ENCODE data around the gene KRTAP19-8.

The KRTAP19-8 gene

GRCh38 chr21:31064803-31065202 is 26.5 kb upstream of the KRTAP19-8 start:
- TF ChIP-seq CTCF (conservative IDR thresholded peaks at IDR 0.05; ENCODE audit: low read length), result no peak
- no peak overlapping the region for H3K4me3 ChIP-seq (ENCODE audit: low read length)
- DNase-seq (ENCODE audit: low read depth), result no peak

GRCh38 chr21:31052489-31053142 is 14.3 kb upstream of the KRTAP19-8 start:
- no peak for DNase-seq (ENCODE audit: low read depth)
- H3K4me3 ChIP-seq (ENCODE audit: low read length), result no peak overlapping the region
- no peak for TF ChIP-seq CTCF (conservative IDR thresholded peaks at IDR 0.05; ENCODE audit: low read length)

GRCh38 chr21:31050577-31051157 is 12.4 kb upstream of the KRTAP19-8 start:
- no peak for DNase-seq (ENCODE audit: low read depth)
- no peak overlapping the region for H3K4me3 ChIP-seq (ENCODE audit: low read length)
- TF ChIP-seq CTCF (conservative IDR thresholded peaks at IDR 0.05; ENCODE audit: low read length), result no peak

- no peak overlapping the region for H3K4me3 ChIP-seq (ENCODE audit: low read length)
- no peak for TF ChIP-seq CTCF (conservative IDR thresholded peaks at IDR 0.05; ENCODE audit: low read length)
- DNase-seq (ENCODE audit: low read depth), result no peak
Measured at GRCh38 chr21:31045841-31046240, 7.6 kb upstream of the KRTAP19-8 start.

- TF ChIP-seq CTCF (conservative IDR thresholded peaks at IDR 0.05; ENCODE audit: low read length), result no peak
Measured at GRCh38 chr21:31043471-31043870, 5.2 kb upstream of the KRTAP19-8 start.

GRCh38 chr21:31042080-31042464 is 3.8 kb upstream of the KRTAP19-8 start:
- DNase-seq (ENCODE audit: low read depth), result no peak
- TF ChIP-seq CTCF (conservative IDR thresholded peaks at IDR 0.05; ENCODE audit: low read length), result no peak
- no peak overlapping the region for H3K4me3 ChIP-seq (ENCODE audit: low read length)

More at GRCh38 chr21:31043471-31043870, 5.2 kb upstream of the KRTAP19-8 start:
- no peak for DNase-seq (ENCODE audit: low read depth)
- H3K4me3 ChIP-seq (ENCODE audit: low read length), result no peak overlapping the region

Data from AG10803 (cell line).